Urothelium cell line (cell line): ENCODE results near the gene OR10A4.
"Not testable (repeated sequence)": the region's sequence is repeated elsewhere in the genome, so short reads cannot be mapped to it uniquely, and the experiment has no call there.

Source experiments
- DNase-seq: peaks from one replicate; pipeline ENCODE4 v3.0.0; 2011; ENCODE audit warnings: low spot score, mixed read lengths
- FAIRE-seq: peaks from 2 replicates; lab custom pipeline; 2011; peaks lifted over from hg19 to GRCh38; lab: Jason Lieb, UNC

Gene OR10A4, protein sequence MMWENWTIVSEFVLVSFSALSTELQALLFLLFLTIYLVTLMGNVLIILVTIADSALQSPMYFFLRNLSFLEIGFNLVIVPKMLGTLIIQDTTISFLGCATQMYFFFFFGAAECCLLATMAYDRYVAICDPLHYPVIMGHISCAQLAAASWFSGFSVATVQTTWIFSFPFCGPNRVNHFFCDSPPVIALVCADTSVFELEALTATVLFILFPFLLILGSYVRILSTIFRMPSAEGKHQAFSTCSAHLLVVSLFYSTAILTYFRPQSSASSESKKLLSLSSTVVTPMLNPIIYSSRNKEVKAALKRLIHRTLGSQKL

DNA sequence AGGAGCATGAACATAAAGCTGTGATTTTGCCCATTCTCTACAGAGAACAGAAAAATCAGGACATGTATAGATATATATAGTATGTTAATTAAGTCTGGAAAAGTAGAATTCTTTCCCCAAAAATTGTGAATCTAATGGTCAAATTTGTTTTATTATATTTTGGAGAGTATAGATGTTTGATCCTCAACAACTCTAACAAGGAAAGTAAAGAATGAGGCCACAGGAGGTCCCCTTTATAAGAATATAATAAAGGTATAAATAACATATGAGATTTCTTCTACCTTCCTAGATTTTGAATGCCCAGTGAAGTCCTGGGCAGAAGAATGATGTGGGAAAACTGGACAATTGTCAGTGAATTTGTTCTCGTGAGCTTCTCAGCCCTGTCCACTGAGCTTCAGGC lies at the start of gene OR10A4:
Gene OR10A4 (plus strand): TSS at position 301 of the 400 bp plus-strand sequence. CDS start 23 bp downstream, at position 324.
- no peak for FAIRE-seq
- DNase-seq = no peak

DNA sequence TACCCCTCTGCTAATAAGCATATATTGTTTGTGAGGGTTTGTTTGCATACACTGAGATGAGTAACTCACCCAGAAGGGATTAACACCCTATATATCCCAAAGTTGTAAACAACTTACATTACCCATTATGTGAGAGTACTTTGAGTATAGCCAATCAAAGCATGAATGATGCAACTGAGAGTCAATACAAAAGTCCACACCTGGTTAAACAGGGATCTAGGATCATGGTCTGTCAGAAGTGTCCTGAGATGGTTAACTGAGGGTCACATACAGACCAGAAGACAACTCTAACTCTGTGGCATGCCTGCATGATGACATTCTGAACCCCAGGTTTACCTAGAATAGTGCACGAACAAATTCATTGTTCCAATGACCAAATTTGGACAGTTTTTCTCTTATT lies 48.3 kb upstream of the OR10A4 start:
- no peak for DNase-seq
- no peak for FAIRE-seq

DNA sequence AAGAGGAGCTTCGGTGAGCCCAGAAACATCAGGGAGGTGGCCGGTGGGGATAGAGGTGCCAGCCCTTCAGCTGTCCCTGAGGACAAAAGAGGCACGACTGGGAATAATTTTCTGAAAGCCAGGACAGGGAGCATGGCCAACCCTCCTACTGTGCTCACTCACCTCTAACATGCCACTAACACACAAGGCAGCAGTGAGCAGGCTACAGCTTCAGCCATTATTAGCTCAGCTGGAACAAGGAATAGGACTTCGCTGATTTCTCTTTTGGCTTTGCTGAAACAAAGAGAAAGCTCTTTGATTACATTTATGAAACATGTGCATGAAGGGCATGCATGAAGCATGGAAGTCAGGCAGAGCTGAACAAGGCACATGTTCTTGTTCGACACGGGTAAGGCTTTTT lies 43.1 kb upstream of the OR10A4 start:
- DNase-seq = no peak
- no peak for FAIRE-seq

DNA sequence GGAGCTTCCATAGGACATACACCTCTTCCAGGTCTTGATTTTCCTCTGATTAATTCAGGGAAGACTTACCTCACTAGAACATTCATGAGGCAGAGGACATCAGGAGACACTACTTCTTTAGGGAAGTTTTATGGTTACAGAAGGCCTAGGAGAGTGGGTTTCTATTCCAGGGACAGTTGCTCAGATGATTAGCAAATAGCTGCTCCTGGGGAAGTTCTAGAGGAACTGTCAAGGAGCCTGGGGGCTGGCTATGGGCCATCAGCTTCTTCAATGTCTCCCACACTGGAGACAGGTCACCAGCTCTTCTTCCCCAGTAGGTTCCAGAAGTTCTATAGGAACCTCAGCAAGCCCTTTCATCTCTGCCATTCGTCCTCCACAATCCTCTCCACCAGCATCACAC lies 42.4 kb upstream of the OR10A4 start:
- FAIRE-seq (no peak), DNase-seq (no peak)

DNA sequence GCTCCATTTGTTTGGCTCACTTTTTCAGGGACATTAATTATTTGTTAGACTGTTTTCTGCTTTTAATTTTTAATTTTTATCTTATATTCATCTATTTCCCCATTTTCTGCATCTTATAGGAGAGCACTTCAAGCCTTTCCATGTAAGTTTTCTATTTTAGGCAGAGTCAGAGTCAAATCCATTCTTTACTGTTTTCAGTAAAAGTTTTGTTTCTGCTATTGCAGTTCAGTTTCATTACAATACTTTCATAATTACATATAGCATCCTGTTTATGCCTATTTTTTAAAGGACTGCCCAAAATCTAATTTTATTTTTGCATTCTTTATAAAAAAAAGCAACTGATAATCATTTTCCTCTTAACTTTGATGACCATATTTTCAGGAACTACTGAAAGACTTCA lies 34.7 kb upstream of the OR10A4 start:
- DNase-seq (no peak), FAIRE-seq (no peak)

DNA sequence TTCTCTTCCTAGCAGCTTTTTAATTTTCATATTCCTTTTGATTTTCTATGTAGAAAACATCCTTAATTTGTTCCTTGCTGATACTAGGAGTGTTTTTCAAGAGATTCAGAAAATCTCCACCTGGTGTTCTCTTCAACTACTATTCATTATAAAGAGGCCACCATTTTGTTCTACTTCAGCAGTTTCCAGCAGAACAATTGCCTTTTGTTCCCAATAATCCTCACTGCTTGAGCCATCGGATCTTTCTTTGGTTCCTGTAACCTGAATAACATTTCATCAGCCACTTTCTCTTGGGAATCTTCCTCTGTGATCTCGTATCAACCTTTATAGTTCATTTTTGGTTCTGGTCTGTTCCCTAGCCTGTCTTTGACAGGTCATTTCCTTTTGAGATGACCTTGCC lies 32.8 kb upstream of the OR10A4 start:
- DNase-seq (no peak), FAIRE-seq (no peak)

DNA sequence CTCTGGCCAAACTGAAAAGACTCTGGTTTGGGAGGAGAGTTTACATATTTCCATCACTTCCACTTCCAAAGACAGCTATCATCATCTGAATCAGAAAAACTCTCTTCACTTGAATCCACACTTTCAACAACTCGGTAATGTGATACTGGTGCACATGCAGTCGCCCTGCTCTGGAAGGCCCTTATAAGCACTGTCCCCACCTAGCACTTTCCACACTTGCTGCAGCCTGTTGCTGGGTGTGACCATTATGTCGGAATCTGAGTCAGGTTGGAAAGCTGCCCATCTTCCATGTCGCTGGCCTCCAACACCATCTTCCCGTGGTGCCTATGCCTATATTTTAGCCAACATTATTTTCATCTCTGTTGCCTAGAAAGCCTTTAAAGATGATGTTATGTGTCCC lies 32.1 kb upstream of the OR10A4 start:
- no peak for FAIRE-seq
- no peak for DNase-seq

DNA sequence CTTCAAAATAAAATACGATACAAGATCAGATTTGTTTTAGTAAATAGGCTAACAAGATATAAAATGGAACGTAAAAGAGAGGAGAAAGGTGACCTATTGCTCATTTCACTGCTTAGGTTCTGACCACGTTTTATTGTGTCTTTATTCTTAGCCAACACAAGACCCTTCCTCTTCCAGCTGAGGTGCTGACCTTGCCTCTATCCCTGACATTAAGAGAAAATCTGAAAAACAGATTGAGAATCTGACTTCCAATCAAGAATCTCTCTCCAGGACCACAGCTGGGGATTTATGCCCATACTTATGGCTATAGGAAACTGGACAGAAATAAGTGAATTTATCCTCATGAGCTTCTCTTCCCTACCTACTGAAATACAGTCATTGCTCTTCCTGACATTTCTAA lies 31.0 kb upstream of the OR10A4 start, which contains the start of gene OR10A5:
Gene OR10A5 (plus strand): TSS at position 301 of the 400 bp plus-strand sequence. CDS start 0 bp downstream, at position 301.
- DNase-seq (no peak), FAIRE-seq (no peak)

DNA sequence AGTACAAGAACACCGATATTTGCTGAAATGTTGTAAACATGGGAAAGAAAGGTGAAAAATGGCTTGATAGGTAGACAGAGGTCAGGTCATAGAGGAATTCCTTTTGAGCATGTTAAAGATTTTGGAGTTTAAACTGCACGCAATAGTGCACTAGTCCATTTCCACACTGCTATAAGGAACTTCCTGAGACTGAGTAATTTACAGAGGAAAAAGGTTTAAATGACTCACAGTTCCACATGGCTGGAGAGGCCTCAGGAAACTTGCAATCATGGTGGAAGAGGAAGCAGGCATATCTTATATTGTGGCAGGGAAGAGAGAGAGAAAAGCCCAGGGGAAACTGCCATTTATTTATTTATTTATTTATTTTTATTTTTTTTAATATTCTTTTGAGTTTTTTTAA lies 25.9 kb upstream of the OR10A4 start:
- no peak for FAIRE-seq

DNA sequence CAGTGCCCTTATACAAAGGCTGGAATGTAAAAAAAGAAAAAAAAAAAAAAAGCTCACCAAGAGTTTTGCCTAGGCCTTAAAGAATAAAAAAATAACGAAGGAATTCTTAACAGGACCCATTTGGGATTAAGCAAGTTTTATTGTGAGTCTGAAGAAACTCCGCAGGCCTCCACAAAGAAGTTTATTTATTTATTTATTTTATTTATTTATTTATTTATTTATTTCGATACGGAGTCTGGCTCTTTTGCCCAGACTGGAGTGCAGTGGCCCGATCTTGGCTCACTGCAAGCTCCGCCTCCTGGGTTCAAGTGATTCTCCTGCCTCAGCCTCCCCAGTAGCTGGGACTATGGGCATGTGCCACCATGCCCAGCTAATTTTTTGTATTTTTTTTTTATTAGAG lies 21.6 kb upstream of the OR10A4 start:
- DNase-seq, FAIRE-seq: not testable (repeated sequence)

More for the DNA sequence above, 25.9 kb upstream of the OR10A4 start:
- DNase-seq = no peak

DNA sequence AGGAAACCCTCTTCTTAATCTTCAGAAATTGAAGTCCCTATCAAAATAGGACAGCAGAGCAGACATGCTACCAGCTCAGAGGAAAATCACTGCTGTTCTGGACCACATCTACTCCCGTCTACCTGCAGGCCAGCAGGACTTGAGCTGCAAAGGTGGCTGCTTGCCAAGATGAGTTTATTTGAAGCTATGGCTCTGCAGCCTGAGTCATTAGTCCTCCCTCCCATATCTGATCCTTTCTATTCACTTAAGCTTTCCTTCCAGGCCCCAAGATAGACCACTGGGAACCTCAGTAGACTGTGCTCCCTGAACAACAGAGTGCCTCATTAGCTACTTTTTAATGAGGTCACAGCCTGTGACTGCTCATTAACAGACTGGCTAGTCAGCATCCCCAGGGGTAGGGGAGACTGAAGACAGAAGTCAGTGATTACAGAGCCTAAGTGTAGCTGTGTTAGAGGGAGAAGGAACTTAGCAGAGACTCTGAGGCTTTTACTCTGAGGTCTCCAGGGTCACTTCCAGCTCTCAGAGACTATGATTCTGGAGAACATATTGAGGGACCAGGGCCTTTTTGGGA lies 20.4 kb upstream of the OR10A4 start:
- DNase-seq (peak; percentile 28), FAIRE-seq (no peak)

DNA sequence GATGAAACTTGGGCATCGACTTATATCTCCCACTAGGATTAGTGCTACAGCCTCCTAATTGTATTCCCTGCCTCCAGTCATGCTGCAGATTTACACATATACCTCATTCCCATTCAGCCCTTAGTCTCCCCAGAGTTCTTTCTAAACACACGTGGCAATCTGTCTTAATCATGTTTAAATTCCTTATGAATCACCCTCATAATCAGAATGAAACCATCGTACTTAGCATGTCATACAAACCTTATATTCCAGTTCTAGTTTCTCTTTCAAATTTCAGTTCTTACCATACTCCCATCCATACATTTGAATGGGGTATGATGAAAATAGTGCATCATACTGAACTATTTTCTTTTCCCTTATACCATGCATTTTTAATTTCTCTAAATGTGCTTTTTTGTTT lies 19.6 kb upstream of the OR10A4 start:
- no peak for DNase-seq
- no peak for FAIRE-seq

DNA sequence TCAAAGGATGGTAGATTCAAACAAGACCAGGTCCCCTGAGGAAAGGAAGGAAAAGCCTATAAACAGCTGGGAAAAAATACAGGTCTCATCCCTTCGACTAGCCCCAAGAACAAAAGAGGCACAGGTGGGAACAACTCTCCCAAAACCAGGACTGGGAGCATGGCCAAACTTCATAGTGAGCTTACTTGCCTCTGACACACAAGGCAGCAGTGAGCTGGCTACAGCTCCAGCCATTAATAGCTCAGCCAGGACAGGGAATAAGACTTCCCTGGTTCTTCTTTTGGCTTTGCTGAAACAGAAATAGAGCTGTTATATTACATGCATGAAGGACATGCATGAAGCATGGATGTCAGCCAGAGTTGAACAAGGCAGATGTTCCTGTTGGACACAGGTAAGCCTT lies 13.5 kb upstream of the OR10A4 start, which contains the start of gene OR10A2:
Gene OR10A2 (plus strand): TSS at position 97 of the 400 bp plus-strand sequence. CDS start 6,698 bp downstream, outside the sequence.
- no peak for DNase-seq
- no peak for FAIRE-seq

DNA sequence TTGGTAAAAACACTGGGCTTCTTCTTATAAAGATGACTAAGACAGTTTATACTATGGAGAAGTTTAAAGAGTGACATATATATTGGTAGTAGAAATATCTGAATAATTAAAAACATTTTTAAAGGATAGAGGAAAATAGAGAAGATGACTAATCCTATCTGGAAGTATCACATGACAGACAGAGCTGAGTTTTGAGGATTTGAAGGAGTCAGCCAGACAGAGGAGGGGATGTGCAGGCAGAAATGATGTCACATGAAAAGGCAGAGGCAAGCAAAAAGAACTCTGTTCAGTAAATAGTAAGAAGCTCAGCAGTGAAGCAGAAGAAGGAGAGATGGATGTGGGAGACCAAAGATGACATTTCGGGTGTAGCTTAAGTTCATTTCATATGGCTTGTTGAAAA lies 12.0 kb upstream of the OR10A4 start:
- no peak for FAIRE-seq
- no peak for DNase-seq

DNA sequence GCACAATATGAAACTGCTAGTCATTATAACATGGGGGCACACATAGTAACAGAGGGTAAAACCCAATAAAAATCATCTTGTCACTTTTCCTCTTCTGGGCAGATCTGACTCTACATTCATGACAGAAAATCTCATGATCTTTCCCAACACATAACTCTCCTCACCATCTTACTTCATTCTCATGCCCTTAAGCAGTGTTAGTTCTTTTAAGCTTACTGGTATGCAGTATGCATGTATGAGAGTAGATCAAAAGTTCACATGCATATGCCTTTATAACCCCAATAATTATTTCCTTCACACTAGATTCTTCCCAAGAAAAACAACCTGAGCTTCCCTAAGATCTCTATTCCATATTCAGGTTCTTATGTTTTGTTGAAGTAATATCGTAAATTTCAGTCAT lies 5.1 kb upstream of the OR10A4 start:
- no peak for FAIRE-seq

DNA sequence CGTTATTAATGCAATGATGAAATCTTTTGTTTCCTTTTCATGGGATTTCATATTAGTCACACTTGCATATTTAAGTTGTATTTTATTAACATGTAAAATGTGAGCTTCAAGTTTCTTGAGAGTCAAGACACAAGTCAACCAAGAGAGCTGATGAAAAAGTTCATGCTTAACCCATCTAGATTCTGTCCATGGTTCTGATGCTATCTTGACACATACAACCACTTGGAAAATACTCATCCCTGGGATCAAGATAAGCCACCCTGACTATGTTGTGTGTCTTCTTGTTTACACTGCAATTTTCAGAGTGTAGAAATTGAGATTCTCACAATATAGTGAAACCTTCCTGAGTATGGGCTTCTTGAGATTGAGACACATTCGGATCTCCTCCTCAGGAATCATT lies 664 bp upstream of the OR10A4 start:
- DNase-seq (no peak), FAIRE-seq (no peak)

More for the DNA sequence above, 5.1 kb upstream of the OR10A4 start:
- no peak for DNase-seq

DNA sequence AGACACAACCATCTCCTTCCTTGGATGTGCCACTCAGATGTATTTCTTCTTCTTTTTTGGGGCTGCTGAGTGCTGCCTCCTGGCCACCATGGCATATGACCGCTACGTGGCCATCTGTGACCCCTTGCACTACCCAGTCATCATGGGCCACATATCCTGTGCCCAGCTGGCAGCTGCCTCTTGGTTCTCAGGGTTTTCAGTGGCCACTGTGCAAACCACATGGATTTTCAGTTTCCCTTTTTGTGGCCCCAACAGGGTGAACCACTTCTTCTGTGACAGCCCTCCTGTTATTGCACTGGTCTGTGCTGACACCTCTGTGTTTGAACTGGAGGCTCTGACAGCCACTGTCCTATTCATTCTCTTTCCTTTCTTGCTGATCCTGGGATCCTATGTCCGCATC lies 489 bp downstream of the OR10A4 start:
- no peak for FAIRE-seq
- DNase-seq = no peak

DNA sequence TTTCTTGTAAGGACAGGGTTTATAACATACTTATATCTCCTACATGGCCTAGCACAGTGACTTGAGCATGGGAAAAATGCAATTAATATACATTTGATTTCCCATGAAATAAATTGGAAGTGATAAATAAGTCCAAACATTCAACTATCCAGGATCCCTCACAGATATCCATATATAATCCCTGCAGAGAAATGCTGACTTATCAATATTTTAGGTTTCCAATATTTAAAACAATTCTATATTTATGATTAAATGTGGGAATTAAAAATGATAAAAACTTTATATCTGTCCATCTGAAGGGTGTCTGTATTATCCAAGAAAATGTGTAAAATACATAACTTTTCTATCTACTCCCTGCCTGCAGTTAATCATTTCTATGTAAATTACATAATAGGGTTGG lies 6.3 kb downstream of the OR10A4 start:
- DNase-seq = no peak

DNA sequence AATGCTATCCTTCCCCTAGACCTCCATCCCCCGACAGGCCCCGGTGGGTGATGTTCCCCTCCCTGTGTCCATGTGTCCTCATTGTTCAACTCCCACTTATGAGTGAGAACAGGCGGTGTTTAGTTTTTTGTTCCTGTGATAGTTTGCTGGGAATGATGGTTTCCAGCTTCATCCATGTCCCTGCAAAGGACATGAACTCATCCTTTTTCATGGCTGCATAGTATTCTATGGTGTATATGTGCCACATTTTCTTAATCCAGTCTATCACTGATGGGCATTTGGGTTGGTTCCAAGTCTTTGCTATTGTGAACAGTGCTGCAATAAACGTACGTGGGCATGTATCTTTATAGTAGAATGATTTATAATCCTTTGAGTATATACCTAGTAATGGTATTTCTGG lies 11.3 kb downstream of the OR10A4 start:
- not testable (repeated sequence) for FAIRE-seq, DNase-seq

More for the DNA sequence above, 6.3 kb downstream of the OR10A4 start:
- no peak for FAIRE-seq

DNA sequence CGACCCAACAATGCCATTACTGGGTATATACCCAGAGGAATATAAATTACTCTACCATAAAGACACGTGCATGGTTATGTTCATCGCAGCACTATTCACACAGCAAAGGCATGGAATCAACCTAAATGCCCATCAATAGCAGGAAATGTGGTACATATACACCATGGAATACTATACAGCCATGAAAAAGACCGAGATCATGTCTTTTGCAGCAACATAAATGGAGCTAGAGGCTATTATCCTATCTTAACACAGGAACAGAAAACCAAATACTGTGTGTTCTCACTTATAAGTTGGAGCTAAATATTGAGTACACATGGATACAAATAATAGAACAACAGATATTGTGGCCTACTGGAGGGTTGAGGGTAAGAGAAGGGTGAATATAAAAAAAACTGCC lies 12.4 kb downstream of the OR10A4 start:
- DNase-seq (no peak), FAIRE-seq (no peak)

DNA sequence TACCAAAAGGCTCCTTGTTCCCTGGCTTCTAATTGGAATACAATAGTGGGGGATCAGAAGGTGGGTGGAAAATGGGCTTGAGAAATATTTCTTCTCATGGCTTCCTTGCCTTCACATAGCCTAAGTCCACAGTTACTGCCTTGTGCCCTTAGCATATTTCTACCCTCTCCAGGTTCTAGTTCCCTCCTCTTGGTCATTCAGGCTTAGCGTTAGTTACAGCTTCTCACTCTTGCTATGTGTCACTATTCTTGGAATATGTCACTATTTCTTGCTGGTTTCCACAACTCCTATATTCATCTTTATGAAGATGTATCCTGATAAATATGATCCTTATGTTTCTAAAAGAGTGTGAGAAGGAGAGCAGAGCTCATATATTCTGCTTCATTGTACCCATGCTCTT lies 13.4 kb downstream of the OR10A4 start:
- FAIRE-seq (no peak), DNase-seq (no peak)

DNA sequence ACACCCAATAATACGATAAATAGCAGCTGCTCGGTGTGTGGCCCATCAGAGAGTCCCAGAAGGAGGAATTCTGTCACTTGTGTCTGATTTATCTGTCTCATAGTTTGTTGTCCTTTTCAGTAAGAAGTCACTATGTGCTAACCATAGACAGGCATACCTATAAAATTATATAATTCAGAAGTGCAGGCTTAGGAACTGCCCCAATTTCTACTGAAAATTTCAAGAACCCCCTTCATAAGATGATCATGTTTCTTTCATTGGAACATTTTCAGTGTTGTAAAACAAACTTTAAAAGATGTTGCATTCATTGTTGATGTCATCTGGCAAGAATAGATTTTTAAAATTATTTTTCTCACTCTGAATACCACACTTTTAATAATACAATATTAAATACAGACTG lies 16.0 kb downstream of the OR10A4 start, which contains the start of gene OR2D2:
Gene OR2D2 (minus strand): TSS at position 101 of the 400 bp plus-strand sequence. CDS start 0 bp downstream, at position 101.
- FAIRE-seq (no peak), DNase-seq (no peak)
